GM18951 (cell line): ENCODE measurements around the gene COL8A1.

Source experiments
- POLR2A ChIP-seq: IDR thresholded peaks from 4 replicates; pipeline ENCODE4 v1.6.1; 2011; ENCODE audit warnings: mild to moderate bottlenecking; ENCODE audit not compliant: insufficient read length, insufficient read depth; ENCODE audit errors: extremely low read depth
- in situ Hi-C: fragments of 300-500 bp; cut with MboI; formaldehyde crosslinking; loops from one replicate; pipeline ENCODE4 v1.12.0; 2022; ENCODE audit warnings: low sequenced_read_pairs, mixed read lengths, inconsistent platforms; ENCODE audit not compliant: unreplicated experiment

The COL8A1 gene

GRCh38 chr3:99698932-99699331 is 60.5 kb downstream of the COL8A1 start:
- TF ChIP-seq POLR2A, result no peak
- in situ Hi-C loops, result no loop called here

- in situ Hi-C loops, result no loop called here
- no peak for TF ChIP-seq POLR2A
Measured at GRCh38 chr3:99699841-99700240, 61.4 kb downstream of the COL8A1 start.

- in situ Hi-C loops, result no loop called here
- TF ChIP-seq POLR2A, result no peak
Measured at GRCh38 chr3:99700631-99701268, 62.4 kb downstream of the COL8A1 start.

GRCh38 chr3:99702953-99703943 is 64.9 kb downstream of the COL8A1 start:
- TF ChIP-seq POLR2A, result no peak
- in situ Hi-C loops, result no loop called here

- no peak for TF ChIP-seq POLR2A
- in situ Hi-C loops, result no loop called here
Measured at GRCh38 chr3:99704417-99704816, 66.0 kb downstream of the COL8A1 start.

GRCh38 chr3:99706410-99706809 is 68.0 kb downstream of the COL8A1 start:
- in situ Hi-C loops, result no loop called here
- no peak for TF ChIP-seq POLR2A

GRCh38 chr3:99708207-99708745 is 69.9 kb downstream of the COL8A1 start:
- in situ Hi-C loops, result no loop called here

GRCh38 chr3:99709686-99710085 is 71.3 kb downstream of the COL8A1 start:
- in situ Hi-C loops, result no loop called here
- TF ChIP-seq POLR2A, result no peak

More at GRCh38 chr3:99708207-99708745, 69.9 kb downstream of the COL8A1 start:
- TF ChIP-seq POLR2A, result no peak

GRCh38 chr3:99710094-99710493 is 71.7 kb downstream of the COL8A1 start:
- TF ChIP-seq POLR2A, result no peak
- in situ Hi-C loops, result no loop called here

GRCh38 chr3:99711351-99711750 is 73.0 kb downstream of the COL8A1 start:
- in situ Hi-C loops, result no loop called here
- no peak for TF ChIP-seq POLR2A

GRCh38 chr3:99712291-99712954 is 74.0 kb downstream of the COL8A1 start:
- in situ Hi-C loops, result no loop called here
- no peak for TF ChIP-seq POLR2A

- TF ChIP-seq POLR2A, result no peak
- in situ Hi-C loops, result no loop called here
Measured at GRCh38 chr3:99713440-99713839, 75.0 kb downstream of the COL8A1 start.

GRCh38 chr3:99714146-99714545 is 75.8 kb downstream of the COL8A1 start:
- no peak for TF ChIP-seq POLR2A
- in situ Hi-C loops, result no loop called here
